NOMO-1 treated with dmso at 0.1 percent for 144 hours (cell line): ENCODE results near the gene CRLF2.
"Not testable (repeated sequence)": the region's sequence is repeated elsewhere in the genome, so short reads cannot be mapped to it uniquely, and the experiment has no call there.

Source experiments
- DNase-seq: peaks from one replicate; lab custom pipeline; 2025; ENCODE audit not compliant: unreplicated experiment; lab: John Stamatoyannopoulos, UW

CRLF2 gene

GRCh38 chrX:1169189-1169588 lies 43.3 kb downstream of the CRLF2 start:
- DNase-seq = no peak

GRCh38 chrX:1167918-1168481 lies 44.4 kb downstream of the CRLF2 start:
- no peak for DNase-seq

- DNase-seq = no peak
Measured at GRCh38 chrX:1167466-1167865, 45.0 kb downstream of the CRLF2 start.

- no peak for DNase-seq
Measured at GRCh38 chrX:1165535-1166196, 46.8 kb downstream of the CRLF2 start.

DNA sequence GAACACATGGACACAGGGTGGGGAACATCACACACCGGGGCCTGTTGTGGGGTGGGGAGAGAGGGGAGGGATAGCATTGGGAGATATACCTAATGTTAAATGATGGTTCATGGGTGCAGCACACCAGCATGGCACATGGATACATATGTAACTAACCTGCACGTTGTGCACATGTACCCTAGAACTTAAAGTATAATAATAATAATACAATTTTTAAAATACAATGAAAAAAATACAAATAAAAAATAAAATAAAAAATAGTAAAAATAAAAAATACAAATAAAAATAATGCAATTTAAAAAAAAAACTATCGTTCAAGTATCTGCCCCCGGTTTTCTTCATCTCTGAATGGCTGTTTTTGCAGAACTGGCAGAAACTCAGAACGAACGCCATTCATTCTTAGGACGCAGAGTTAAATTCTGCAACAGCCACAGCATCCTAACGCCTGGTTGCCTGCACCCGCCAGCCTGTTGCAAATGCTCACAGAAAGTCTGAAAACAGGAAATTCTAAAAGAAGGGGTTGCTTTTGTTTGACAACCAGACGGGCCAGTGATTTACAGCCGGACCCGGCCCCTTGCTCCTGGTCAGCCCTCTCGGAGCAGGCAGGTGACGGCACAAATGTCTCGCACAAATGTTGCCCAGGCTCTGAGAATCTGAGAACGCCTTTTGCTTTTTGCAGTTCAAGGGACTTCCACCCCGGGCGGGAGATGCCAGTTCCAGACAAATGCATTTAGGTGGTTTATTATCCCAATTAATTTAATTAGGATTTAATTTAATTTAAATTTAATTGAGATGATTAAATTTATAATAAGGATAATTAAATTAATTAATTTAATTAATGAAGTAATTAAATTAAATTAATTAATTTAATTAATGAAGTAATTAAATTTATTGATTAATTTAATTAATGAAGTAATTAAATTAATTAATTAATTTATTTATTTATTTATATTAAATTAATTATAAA lies 47.8 kb downstream of the CRLF2 start:
- no peak for DNase-seq

DNA sequence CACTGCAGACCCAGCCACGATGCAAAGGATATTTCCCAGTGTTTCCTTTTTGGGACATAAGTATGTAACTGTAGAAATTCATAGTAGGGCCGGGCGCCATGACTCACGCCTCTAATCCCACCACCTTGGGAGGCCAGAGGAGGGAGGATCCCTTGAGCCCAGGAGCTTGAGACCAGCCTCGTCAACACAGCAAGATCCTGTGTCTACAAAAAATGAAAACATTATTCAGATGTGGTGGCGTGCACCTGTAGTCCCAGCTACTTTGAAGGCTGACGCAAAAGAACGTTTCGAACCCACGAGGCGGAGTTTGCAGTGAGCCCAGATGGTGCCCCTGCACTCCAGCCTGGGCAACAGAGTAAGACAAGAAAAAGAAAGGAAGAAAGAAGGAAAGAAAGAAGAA lies 49.2 kb downstream of the CRLF2 start:
- DNase-seq = no peak

- no peak for DNase-seq
Measured at GRCh38 chrX:1162119-1162916, 50.1 kb downstream of the CRLF2 start.

GRCh38 chrX:1159548-1159947 lies 52.9 kb downstream of the CRLF2 start:
- no peak for DNase-seq

GRCh38 chrX:1156681-1157455 lies 55.6 kb downstream of the CRLF2 start:
- DNase-seq = not testable (repeated sequence)

- DNase-seq = no peak
Measured at GRCh38 chrX:1153940-1154339, 58.5 kb downstream of the CRLF2 start.

DNA sequence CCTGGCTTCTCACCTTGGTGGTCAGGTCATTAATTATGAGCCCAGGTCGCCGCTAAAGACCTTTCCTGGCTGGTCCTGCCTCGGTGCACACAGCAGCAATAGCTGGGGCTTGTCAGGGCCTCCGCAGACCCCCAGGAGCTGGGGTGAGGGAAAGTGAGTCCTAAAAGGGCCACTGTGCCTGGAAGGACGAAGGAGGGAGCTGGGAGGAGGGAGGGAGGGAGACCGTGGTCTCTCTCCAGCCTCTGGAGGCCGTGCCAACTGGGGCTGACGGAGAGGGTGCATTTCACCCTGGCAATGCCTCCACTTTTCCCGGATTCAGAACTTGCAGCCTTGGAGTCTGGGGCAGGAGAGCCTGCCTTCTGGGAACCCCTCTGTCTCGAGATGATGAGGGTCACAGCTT lies 60.4 kb downstream of the CRLF2 start:
- no peak for DNase-seq

GRCh38 chrX:1151378-1152077 lies 60.9 kb downstream of the CRLF2 start:
- DNase-seq = no peak

DNA sequence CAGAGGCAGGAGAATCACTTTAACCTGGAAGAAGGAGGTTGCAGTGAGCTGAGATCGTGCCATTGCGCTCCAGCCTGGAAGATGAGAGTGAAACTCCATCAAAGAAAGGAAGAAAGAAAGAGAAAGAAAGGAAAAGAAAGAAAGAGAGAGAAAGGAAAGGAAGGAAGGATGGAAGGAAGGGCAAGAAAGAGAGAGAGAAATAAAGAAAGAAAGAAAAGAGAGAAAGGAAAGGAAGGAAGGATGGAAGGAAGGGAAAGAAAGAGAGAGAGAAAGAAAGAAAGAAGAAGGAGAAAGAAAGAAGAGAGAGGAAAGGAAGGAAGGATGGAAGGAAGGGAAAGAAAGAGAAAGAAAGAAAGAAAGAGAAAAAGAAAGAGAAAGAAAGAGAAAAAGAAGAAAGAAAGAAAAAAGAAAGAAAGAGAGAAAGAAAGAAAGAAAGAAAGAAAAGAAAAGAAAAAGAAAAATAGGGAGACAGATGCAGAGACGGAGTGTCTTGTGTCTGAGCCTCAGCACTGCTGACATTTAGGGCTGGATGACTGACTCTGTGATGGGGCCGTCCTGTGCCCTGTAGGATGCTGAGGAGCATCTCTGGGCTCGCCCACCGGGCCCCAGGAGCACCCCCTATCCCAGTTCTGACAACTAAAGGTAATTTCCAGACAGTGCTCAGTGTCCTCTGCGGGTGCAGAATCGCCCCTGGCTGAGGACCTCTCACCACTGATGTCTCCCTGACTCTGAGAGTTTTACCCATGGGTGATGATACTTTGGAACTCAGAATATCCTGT lies 61.7 kb downstream of the CRLF2 start:
- DNase-seq = no peak

DNA sequence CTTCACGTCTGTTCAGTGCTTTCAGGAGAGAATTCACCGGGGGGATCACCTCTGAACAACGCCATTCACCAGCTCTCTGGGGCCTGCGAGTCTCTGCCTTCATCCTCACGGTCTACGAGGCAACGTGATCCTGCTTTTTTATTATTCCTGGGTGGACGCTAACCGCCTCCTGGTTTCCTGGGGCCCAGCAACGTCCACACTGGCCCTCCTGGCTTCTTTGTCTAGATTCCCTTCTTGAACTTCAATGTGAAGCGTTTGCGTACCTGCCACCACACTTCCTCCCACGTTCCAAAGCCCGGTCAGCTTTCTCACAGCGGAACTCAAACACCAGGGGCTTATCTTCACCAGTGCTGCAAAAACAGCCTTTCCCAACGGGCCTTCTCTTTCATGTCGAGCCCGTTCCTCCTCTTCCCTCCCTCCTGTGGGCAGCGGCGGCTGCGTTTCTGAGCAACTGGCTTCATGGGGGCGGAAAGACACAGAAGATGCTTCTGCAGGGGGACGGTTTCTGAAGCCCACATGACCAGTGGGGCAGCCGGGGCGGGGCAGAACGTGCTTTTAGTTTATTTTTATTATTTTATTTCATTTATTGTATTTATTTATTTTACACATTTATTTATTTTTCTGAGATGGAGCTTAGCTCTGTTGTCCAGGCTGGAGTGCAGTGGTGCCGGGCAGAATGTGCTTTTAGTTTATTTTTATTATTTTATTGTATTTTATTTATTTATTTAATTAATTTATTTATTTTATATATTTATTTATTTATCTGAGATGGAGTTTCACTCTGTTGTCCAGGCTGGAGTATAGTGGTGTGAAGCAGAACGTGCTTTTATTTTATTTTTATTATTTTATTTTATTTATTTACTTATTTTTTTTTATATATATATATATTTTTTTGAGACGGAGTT lies 64.6 kb downstream of the CRLF2 start:
- no peak for DNase-seq

GRCh38 chrX:1144293-1144692 lies 68.2 kb downstream of the CRLF2 start:
- no peak for DNase-seq
